Calu3 (cell line): Measurements from ENCODE around the gene IQCH. TPM values are rescaled to one million over a fixed set of nuclear protein-coding genes. Genes with fewer than 3 reads are reported as not detected.

Experiments
- BruUV-seq: library from RNA; stranded (reverse); fragments of 400-500 nt; replicated peaks from 2 replicates; lab custom pipeline; 2021; lab: Mats Ljungman, UMichigan
- CTCF ChIA-PET: fragments of 300-600 bp; sonication (Branson Sonifier 250); formaldehyde crosslinking; loops from one replicate; lab custom pipeline; 2022; ENCODE audit warnings: antibody characterized with exemption; lab: Charles Lee
- DNase-seq: peaks from one replicate; pipeline ENCODE4 v3.0.0; 2022
- H3K27ac Mint-ChIP-seq: one replicate; pipeline ENCODE4 v1.8.0; 2022; ENCODE audit warnings: mixed read lengths; ENCODE audit not compliant: unreplicated experiment
- H3K27me3 Mint-ChIP-seq: one replicate; pipeline ENCODE4 v1.8.0; 2022; ENCODE audit warnings: mixed read lengths; ENCODE audit not compliant: unreplicated experiment
- H3K36me3 Mint-ChIP-seq: one replicate; pipeline ENCODE4 v1.8.0; 2022; ENCODE audit warnings: mild to moderate bottlenecking, moderate library complexity, mixed read lengths; ENCODE audit not compliant: insufficient read depth, unreplicated experiment
- H3K4me1 Mint-ChIP-seq: one replicate; pipeline ENCODE4 v1.8.0; 2022; ENCODE audit warnings: mild to moderate bottlenecking, low read depth, mixed read lengths; ENCODE audit not compliant: unreplicated experiment
- H3K4me3 Mint-ChIP-seq: one replicate; pipeline ENCODE4 v1.8.0; 2022; ENCODE audit warnings: mild to moderate bottlenecking, low read depth, moderate library complexity, mixed read lengths; ENCODE audit not compliant: unreplicated experiment
- H3K9me3 Mint-ChIP-seq: one replicate; pipeline ENCODE4 v1.8.0; 2022; ENCODE audit warnings: low read depth, mixed read lengths; ENCODE audit not compliant: unreplicated experiment
- intact Hi-C: fragments of 100-400 bp; cut with micrococcal nuclease; formaldehyde crosslinking; loops from one replicate; pipeline ENCODE4 v1.10.0; 2022; ENCODE audit not compliant: unreplicated experiment
- total RNA-seq: library from RNA; stranded (reverse); gene quantifications from 2 replicates; pipeline ENCODE4 v1.2.3, GENCODE V29; 2022
- TF ChIP-seq, protein P1 (sequence below): fragments of 200-600 bp; IDR thresholded peaks from one replicate; pipeline ENCODE4 v1.8.0; 2022; ENCODE audit warnings: antibody characterized with exemption; ENCODE audit not compliant: unreplicated experiment

IQCH gene
- total RNA-seq, 1 experiment from 2014 or later: 5.5 TPM

DNA sequence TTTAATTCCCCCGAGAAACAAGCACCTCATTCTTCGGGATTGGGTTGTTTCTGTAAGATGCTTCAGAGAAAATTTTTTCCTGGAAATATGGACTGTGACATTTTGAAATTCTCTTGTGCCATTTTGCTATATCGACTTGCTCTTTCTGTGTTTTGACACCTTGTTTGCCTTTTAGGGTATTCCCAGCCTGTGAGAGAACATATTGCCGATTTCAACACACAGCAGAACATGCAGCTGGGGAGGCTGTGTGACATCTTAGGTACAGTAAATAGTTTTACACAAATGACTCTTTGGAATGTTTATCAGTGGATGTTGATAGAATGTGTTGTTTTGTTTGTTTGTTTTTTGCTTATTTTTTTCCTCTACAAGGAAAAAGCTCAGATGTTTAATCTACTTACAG is 130.2 kb downstream of the IQCH start:
- intact Hi-C loops: loop anchor here (5.0 to 10.0 kb wide), 2 partner anchors 48 to 450 kb away; no protein-coding TSS in a partner anchor

DNA sequence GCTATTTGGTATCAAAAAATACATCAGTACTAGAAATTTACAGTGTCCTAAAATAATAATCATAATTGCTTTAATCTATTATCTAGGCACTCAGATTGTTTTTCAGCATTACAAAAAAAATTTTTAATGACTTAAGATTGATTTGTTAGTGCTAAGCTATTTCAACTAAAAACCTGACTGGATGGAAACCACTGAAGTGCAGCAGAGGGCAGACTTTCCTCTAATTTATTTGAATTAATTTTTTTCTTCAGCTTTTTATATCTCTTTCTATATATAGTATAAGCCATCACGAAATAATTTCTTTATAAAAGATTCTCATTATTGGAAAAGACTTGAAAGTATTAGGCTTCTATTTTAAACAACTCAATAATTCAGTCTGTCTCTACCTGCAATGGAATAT is 131.4 kb downstream of the IQCH start:
- Mint-ChIP-seq H3K36me3 (no peaks in the 10 kb centered on the region), H3K27ac (no peak overlapping the region), H3K9me3 (no peaks in the 10 kb centered on the region), H3K4me1 (no peaks in the 10 kb centered on the region), H3K4me3 (no peak overlapping the region), H3K27me3 (no peaks in the 10 kb centered on the region)
- CTCF ChIA-PET: interaction anchor here (1.0 kb wide), 1 partner anchor 143 kb away, joined by 3 read pairs; no protein-coding TSS in a partner anchor
- intact Hi-C loops: loop anchor here (5.0 to 10.0 kb wide), 2 partner anchors 46 to 449 kb away; no protein-coding TSS in a partner anchor
- no TSS peak for BruUV-seq
- TF ChIP-seq, protein P1, sequence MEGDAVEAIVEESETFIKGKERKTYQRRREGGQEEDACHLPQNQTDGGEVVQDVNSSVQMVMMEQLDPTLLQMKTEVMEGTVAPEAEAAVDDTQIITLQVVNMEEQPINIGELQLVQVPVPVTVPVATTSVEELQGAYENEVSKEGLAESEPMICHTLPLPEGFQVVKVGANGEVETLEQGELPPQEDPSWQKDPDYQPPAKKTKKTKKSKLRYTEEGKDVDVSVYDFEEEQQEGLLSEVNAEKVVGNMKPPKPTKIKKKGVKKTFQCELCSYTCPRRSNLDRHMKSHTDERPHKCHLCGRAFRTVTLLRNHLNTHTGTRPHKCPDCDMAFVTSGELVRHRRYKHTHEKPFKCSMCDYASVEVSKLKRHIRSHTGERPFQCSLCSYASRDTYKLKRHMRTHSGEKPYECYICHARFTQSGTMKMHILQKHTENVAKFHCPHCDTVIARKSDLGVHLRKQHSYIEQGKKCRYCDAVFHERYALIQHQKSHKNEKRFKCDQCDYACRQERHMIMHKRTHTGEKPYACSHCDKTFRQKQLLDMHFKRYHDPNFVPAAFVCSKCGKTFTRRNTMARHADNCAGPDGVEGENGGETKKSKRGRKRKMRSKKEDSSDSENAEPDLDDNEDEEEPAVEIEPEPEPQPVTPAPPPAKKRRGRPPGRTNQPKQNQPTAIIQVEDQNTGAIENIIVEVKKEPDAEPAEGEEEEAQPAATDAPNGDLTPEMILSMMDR: no peak
- DNase-seq: no peak

More for the DNA sequence above, 130.2 kb downstream of the IQCH start:
- BruUV-seq: no TSS peak
- H3K4me1 Mint-ChIP-seq: no peaks in the 10 kb centered on the region
- CTCF ChIA-PET: interaction anchor here (0.6 kb wide), 1 partner anchor 440 kb away, joined by 4 read pairs; no protein-coding TSS in a partner anchor
- H3K9me3 Mint-ChIP-seq: no peaks in the 10 kb centered on the region
- no peak overlapping the region for H3K4me3 Mint-ChIP-seq
- H3K27ac Mint-ChIP-seq: no peak overlapping the region
- H3K27me3 Mint-ChIP-seq: no peaks in the 10 kb centered on the region
- TF ChIP-seq, protein P1: no peak
- no peaks in the 10 kb centered on the region for H3K36me3 Mint-ChIP-seq
- no peak for DNase-seq

DNA sequence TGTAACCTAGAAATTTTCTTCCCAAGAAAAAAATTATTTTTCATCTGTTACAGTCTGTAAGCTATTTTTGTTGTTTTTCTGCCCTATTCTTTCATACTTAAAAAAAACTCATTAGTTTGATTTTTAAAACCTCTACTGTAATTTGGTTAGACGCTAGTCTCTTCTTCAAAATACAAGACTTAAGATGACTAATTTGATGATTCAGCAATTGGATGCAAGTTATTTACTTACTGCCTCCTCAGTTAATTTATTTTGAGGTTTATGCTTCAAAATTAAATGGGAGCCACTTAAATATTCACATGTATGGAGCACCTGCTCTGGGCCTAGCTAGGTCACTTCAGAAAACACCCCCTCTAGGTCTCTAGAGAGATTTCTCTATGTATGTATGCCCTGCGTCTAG is 132.4 kb downstream of the IQCH start:
- Mint-ChIP-seq H3K36me3 (no peaks in the 10 kb centered on the region), H3K9me3 (no peaks in the 10 kb centered on the region), H3K27me3 (no peaks in the 10 kb centered on the region), H3K4me1 (no peaks in the 10 kb centered on the region), H3K4me3 (no peak overlapping the region), H3K27ac (no peak overlapping the region)
- BruUV-seq: no TSS peak
- CTCF ChIA-PET: no interaction called here
- TF ChIP-seq, protein P1: no peak
- DNase-seq: no peak
- intact Hi-C loops: loop anchor here (5.0 to 10.0 kb wide), 2 partner anchors 45 to 448 kb away; no protein-coding TSS in a partner anchor

DNA sequence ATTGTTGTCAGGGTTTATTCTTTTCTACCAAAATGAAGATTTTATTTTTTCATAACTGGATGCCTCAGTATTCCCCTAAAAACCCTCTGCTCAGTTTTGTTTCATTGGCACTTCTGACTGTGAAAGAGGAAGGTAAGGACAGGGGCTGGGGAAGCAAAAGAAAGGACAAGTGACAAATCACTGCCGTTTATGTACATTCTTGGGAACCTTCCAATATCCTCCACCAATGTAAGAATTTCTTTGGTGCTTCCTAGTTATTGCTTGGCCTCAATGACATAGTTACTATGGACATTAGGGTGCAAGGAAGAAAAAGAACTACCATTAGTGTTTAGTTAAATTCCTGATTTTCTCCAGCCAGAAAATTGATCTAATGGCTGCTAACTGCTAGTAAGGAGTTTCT is 135.4 kb downstream of the IQCH start:
- no TSS peak for BruUV-seq
- H3K4me3 Mint-ChIP-seq: no peak overlapping the region
- CTCF ChIA-PET: interaction anchor here (0.6 kb wide), 1 partner anchor 1300 kb away, joined by 4 read pairs; no protein-coding TSS in a partner anchor
- no peaks in the 10 kb centered on the region for H3K9me3 Mint-ChIP-seq
- H3K27me3 Mint-ChIP-seq: no peaks in the 10 kb centered on the region
- DNase-seq: no peak
- H3K27ac Mint-ChIP-seq: no peak overlapping the region
- intact Hi-C loops: loop anchor here (5.0 to 10.0 kb wide), 2 partner anchors 42 to 445 kb away; no protein-coding TSS in a partner anchor
- H3K36me3 Mint-ChIP-seq: no peaks in the 10 kb centered on the region
- H3K4me1 Mint-ChIP-seq: no peaks in the 10 kb centered on the region
- TF ChIP-seq, protein P1: no peak
